Smooth muscle cell (in vitro differentiated cells): Measurements from ENCODE around the gene EHBP1. TPM values are rescaled to one million over a fixed set of nuclear protein-coding genes. Genes with fewer than 3 reads are reported as not detected.
A peak's percentile ranks its signal among the peaks of the same experiment; 100 is the strongest.

Source experiments
- DNase-seq: peaks from one replicate; lab custom pipeline; 2025; ENCODE audit not compliant: unreplicated experiment; lab: John Stamatoyannopoulos, UW
- H2AFZ ChIP-seq: fragments of 200-600 bp; sonication (generic); 2 replicates; pipeline ENCODE4 v1.6.0; 2016; ENCODE audit warnings: antibody characterized with exemption, low read depth, mild to moderate bottlenecking
- H3F3A ChIP-seq: fragments of 200-600 bp; sonication (generic); 2 replicates; pipeline ENCODE4 v1.6.0; 2017; ENCODE audit warnings: antibody characterized with exemption, low read depth
- H3K27ac ChIP-seq: fragments of 200-600 bp; sonication (generic); 2 replicates; pipeline ENCODE4 v1.5.1; 2016; ENCODE audit warnings: low read depth, mild to moderate bottlenecking
- H3K27me3 ChIP-seq: fragments of 200-600 bp; sonication (generic); 2 replicates; pipeline ENCODE4 v1.6.1; 2016; ENCODE audit warnings: low read depth, mild to moderate bottlenecking
- H3K36me3 ChIP-seq: fragments of 200-600 bp; sonication (generic); 2 replicates; pipeline ENCODE4 v1.5.1; 2016; ENCODE audit warnings: low read depth
- H3K4me1 ChIP-seq: fragments of 200-600 bp; sonication (generic); 2 replicates; pipeline ENCODE4 v1.5.1; 2016; ENCODE audit warnings: low read depth
- H3K4me2 ChIP-seq: fragments of 200-600 bp; sonication (generic); 2 replicates; pipeline ENCODE4 v1.6.0; 2016; ENCODE audit warnings: mild to moderate bottlenecking
- H3K4me3 ChIP-seq: fragments of 200-600 bp; sonication (generic); 2 replicates; pipeline ENCODE4 v1.5.1; 2016; ENCODE audit warnings: mild to moderate bottlenecking
- H3K79me2 ChIP-seq: fragments of 200-600 bp; sonication (generic); 2 replicates; pipeline ENCODE4 v1.6.0; 2016; ENCODE audit warnings: low read depth, mild to moderate bottlenecking
- H3K9ac ChIP-seq: fragments of 200-600 bp; sonication (generic); 2 replicates; pipeline ENCODE4 v1.6.0; 2016; ENCODE audit warnings: low read depth
- H3K9me3 ChIP-seq: fragments of 200-600 bp; sonication (generic); replicated peaks from 2 replicates; pipeline ENCODE4 v1.5.1; 2016; ENCODE audit warnings: low read depth
- H4K20me1 ChIP-seq: fragments of 200-600 bp; sonication (generic); 2 replicates; pipeline ENCODE4 v1.6.0; 2016; ENCODE audit warnings: low read depth
- WGBS: methylation state at CpG from one replicate; pipeline ENCODE4 v1.1.7; 2016; ENCODE audit warnings: low lambda C conversion rate; 5-methylcytosine and 5-hydroxymethylcytosine counted together
- polyA plus RNA-seq: library from polyadenylated mRNA; unstranded; fragments of >200 nt; fragmentation: Nextera tagmentation; extraction: Ambion mirVana; gene quantifications from 2 replicates; pipeline ENCODE4 v1.2.1, GENCODE V29; 2016
- total RNA-seq: library from RNA; depleted of rRNA; stranded (reverse); fragments of >200 nt; gene quantifications from 2 replicates; pipeline ENCODE4 v1.2.3, GENCODE V29; 2014
- TF ChIP-seq, protein P1 (sequence below): fragments of 200-600 bp; sonication (generic); IDR thresholded peaks from 2 replicates; pipeline ENCODE4 v1.5.1; 2017; ENCODE audit warnings: borderline replicate concordance, mild to moderate bottlenecking, antibody characterized with exemption; ENCODE audit not compliant: insufficient read depth, poor library complexity, severe bottlenecking

The EHBP1 gene
- total and polyA plus RNA-seq, 2 experiments from 2014 or later: 9.3 to 45.9 TPM

DNA sequence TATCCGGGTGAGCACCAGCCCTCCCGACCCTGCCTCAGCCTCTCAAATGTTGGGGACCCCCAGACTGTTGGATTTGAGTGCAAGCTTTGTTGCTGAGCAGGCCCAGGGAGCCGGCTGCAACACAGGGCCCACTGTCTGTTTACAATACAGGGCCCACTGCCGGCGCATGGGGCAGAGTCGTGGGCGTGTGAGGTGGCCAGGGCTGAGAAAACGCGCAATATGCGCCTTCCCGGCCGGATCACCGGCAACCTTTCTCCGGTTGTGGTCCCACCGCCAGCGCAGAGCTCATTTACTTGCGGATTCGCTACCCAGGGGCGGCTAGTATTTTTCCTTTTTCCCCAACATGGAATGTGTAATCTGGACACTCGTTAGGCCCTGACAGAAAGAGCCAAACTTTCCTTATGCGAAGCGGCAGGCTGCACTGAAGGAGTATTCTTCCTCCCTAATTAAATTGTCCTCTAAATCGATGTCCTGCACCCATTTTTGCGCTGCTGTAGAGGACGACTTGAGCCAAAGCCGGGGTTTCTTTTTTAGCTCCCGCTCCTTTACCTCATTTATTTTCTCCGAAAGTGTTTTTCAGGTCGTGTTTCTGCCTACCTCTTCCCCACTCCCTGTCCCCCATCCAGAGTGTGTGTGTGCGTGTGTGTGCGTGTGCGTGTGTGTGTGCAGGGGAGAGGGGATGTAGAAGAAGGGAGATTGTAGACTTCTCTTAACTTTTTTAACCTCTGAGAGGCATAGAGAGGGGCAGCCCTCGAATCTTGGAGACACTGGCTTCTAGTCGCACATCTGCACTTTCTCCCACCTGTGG lies 347.8 kb downstream of the EHBP1 start:
- Histone ChIP-seq H3K4me2 (no peak overlapping the region), H3K79me2 (no peaks in the 10 kb centered on the region), H3K4me3 (peak overlapping the region; percentile 23), H3K4me1 (peaks cover 45% of the 10 kb centered on the region), H3F3A (no peaks in the 10 kb centered on the region), H3K9me3 (no peaks in the 10 kb centered on the region), H3K9ac (no peak overlapping the region), H4K20me1 (peaks cover 26% of the 10 kb centered on the region), H3K36me3 (no peaks in the 10 kb centered on the region), H2AFZ (no peak overlapping the region), H3K27ac (no peak overlapping the region), H3K27me3 (peaks cover 100% of the 10 kb centered on the region)
- no peak for DNase-seq
- WGBS: 11% methylated on average over 33 of the region's 34 CpGs
- TF ChIP-seq, protein P1, sequence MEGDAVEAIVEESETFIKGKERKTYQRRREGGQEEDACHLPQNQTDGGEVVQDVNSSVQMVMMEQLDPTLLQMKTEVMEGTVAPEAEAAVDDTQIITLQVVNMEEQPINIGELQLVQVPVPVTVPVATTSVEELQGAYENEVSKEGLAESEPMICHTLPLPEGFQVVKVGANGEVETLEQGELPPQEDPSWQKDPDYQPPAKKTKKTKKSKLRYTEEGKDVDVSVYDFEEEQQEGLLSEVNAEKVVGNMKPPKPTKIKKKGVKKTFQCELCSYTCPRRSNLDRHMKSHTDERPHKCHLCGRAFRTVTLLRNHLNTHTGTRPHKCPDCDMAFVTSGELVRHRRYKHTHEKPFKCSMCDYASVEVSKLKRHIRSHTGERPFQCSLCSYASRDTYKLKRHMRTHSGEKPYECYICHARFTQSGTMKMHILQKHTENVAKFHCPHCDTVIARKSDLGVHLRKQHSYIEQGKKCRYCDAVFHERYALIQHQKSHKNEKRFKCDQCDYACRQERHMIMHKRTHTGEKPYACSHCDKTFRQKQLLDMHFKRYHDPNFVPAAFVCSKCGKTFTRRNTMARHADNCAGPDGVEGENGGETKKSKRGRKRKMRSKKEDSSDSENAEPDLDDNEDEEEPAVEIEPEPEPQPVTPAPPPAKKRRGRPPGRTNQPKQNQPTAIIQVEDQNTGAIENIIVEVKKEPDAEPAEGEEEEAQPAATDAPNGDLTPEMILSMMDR: no peak

DNA sequence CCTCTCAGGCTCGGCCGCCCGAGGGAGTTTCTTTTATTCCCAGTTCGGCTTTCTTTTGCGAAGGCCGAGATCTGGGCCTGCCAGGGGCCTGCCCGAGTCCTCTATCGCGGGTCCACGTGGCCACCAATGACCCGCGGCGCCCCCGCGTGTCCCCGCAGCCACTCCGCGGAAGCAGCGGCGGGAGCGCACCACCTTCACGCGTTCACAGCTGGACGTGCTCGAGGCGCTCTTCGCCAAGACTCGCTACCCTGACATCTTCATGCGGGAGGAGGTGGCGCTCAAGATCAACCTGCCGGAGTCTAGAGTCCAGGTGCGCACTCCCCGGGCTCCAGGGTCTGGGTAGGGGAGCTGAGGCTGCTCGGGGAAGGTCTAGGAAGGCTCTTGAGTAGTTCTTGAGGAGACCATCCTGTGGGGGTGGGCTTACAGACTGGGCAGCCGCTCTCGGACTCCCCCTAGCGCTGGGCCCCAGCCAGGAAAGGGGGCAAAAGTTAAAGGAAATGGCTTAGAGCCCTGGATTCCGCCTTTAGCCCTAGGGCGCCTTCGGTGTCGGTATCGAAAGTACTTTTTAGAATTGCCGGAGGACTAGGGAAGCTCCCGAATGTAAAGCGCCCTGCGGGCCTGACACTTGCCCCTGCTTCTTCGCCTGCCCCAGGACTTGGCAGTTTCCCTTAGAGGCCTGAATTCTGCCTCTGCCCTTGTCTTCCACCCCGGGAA lies 348.5 kb downstream of the EHBP1 start:
- Histone ChIP-seq H3K4me1 (peaks cover 48% of the 10 kb centered on the region), H3K4me2 (peak overlapping the region; percentile 57), H3K79me2 (no peaks in the 10 kb centered on the region), H3K4me3 (peak overlapping the region; percentile 23), H3K36me3 (no peaks in the 10 kb centered on the region), H3K9ac (no peak overlapping the region), H3K27ac (no peak overlapping the region), H3F3A (no peaks in the 10 kb centered on the region), H3K9me3 (no peaks in the 10 kb centered on the region), H2AFZ (no peak overlapping the region), H4K20me1 (peaks cover 18% of the 10 kb centered on the region), H3K27me3 (peaks cover 100% of the 10 kb centered on the region)
- WGBS: 7% methylated on average over 47 of the region's 48 CpGs
- DNase-seq: no peak
- TF ChIP-seq, protein P1: peak; percentile 34

DNA sequence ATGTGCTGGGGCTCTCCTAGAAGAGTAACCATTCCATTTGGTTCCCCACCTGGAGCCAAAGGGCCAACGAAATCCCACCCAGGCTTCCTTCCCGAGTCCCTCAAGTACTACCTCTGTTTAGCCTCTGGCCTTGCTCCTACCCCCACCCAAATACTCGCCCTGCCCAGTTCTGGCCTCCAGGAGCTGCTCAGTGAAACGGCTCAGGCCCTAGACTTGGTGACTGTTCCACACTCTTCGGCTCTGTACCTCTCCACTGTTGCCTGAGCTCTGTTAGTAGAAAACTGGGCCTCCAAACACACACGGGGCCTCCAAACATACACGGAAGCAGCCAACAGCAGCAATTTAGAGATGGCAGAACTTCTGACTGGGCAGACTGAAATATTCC lies 349.3 kb downstream of the EHBP1 start:
- Histone ChIP-seq H3K79me2 (no peaks in the 10 kb centered on the region), H3K27ac (no peak overlapping the region), H3F3A (no peaks in the 10 kb centered on the region), H3K36me3 (no peaks in the 10 kb centered on the region), H3K4me1 (peaks cover 45% of the 10 kb centered on the region), H3K9me3 (no peaks in the 10 kb centered on the region), H3K4me2 (peak overlapping the region; percentile 75), H3K4me3 (no peak overlapping the region), H3K9ac (no peak overlapping the region), H4K20me1 (peaks cover 10% of the 10 kb centered on the region), H2AFZ (no peak overlapping the region), H3K27me3 (peaks cover 100% of the 10 kb centered on the region)
- 26% methylated on average over 7 of the region's 7 CpGs for WGBS
- DNase-seq: no peak
- TF ChIP-seq, protein P1: no peak
